HepG2 (cell line): ENCODE data around the gene TCF19. TPM values are rescaled to one million over a fixed set of nuclear protein-coding genes. Genes with fewer than 3 reads are reported as not detected.

Source experiments
- HOXA5 ChIP-seq: sonication (generic); formaldehyde crosslinking; IDR thresholded peaks from 2 replicates; pipeline ENCODE4 v1.4.0; 2020; ENCODE audit warnings: missing genetic modification reagents
- MATR3 ChIP-seq: sonication (generic); formaldehyde crosslinking; IDR thresholded peaks from 2 replicates; pipeline ENCODE4 v1.4.0; 2020; ENCODE audit warnings: missing genetic modification reagents
- MTF2 ChIP-seq: sonication (generic); formaldehyde crosslinking; IDR thresholded peaks from 2 replicates; pipeline ENCODE4 v1.5.0; 2020; ENCODE audit warnings: missing genetic modification reagents, borderline replicate concordance
- NFATC3 ChIP-seq: sonication (generic); formaldehyde crosslinking; IDR thresholded peaks from 2 replicates; pipeline ENCODE4 v1.5.1; 2020; ENCODE audit warnings: mild to moderate bottlenecking, missing genetic modification reagents
- NFE2L1 ChIP-seq: sonication (generic); formaldehyde crosslinking; IDR thresholded peaks from 2 replicates; pipeline ENCODE4 v1.4.0; 2020; ENCODE audit warnings: missing genetic modification reagents, mild to moderate bottlenecking, borderline replicate concordance
- NFKB2 ChIP-seq: sonication (generic); formaldehyde crosslinking; IDR thresholded peaks from 2 replicates; pipeline ENCODE4 v1.4.0; 2020; ENCODE audit warnings: missing genetic modification reagents, borderline replicate concordance
- PRMT3 ChIP-seq: sonication (generic); formaldehyde crosslinking; IDR thresholded peaks from 2 replicates; pipeline ENCODE4 v1.8.1; 2022; ENCODE audit warnings: low read depth, mild to moderate bottlenecking, moderate library complexity, missing genetic modification reagents, borderline replicate concordance
- RFX3 ChIP-seq: IDR thresholded peaks from 2 replicates; pipeline ENCODE4 v1.6.1; 2016; ENCODE audit warnings: missing biosample characterization, missing genetic modification reagents
- SATB2 ChIP-seq: sonication (generic); formaldehyde crosslinking; IDR thresholded peaks from 2 replicates; pipeline ENCODE4 v1.5.0; 2020; ENCODE audit warnings: missing genetic modification reagents
- SKI ChIP-seq: fragments of 450-650 bp; IDR thresholded peaks from one replicate; pipeline ENCODE4 v1.6.1; 2018; ENCODE audit warnings: mild to moderate bottlenecking; ENCODE audit not compliant: partially characterized antibody
- THYN1 ChIP-seq: sonication (generic); formaldehyde crosslinking; IDR thresholded peaks from 2 replicates; pipeline ENCODE4 v1.8.1; 2023; ENCODE audit warnings: low read depth, mild to moderate bottlenecking, moderate library complexity, missing genetic modification reagents, borderline replicate concordance
- ZNF101 ChIP-seq: sonication (generic); formaldehyde crosslinking; IDR thresholded peaks from 2 replicates; pipeline ENCODE4 v1.4.0; 2020; ENCODE audit warnings: mild to moderate bottlenecking, low read depth, missing genetic modification reagents, borderline replicate concordance
- ZNF124 ChIP-seq: sonication (generic); formaldehyde crosslinking; IDR thresholded peaks from 2 replicates; pipeline ENCODE4 v1.4.0; 2020; ENCODE audit warnings: missing genetic modification reagents
- ZNF431 ChIP-seq: sonication (generic); formaldehyde crosslinking; IDR thresholded peaks from 2 replicates; pipeline ENCODE4 v1.9.0; 2022; ENCODE audit warnings: missing genetic modification reagents, low read depth, mild to moderate bottlenecking, borderline replicate concordance
- ZNF460 ChIP-seq: sonication (generic); formaldehyde crosslinking; IDR thresholded peaks from 2 replicates; pipeline ENCODE4 v1.5.1; 2020; ENCODE audit warnings: missing genetic modification reagents, mild to moderate bottlenecking, borderline replicate concordance
- ZNF543 ChIP-seq: sonication (generic); formaldehyde crosslinking; IDR thresholded peaks from 2 replicates; pipeline ENCODE4 v1.4.0; 2020; ENCODE audit warnings: mild to moderate bottlenecking, missing genetic modification reagents
- ZNF547 ChIP-seq: sonication (generic); formaldehyde crosslinking; IDR thresholded peaks from 2 replicates; pipeline ENCODE4 v1.5.1; 2020; ENCODE audit warnings: mild to moderate bottlenecking, missing genetic modification reagents
- polyA plus RNA-seq, 8 experiments: library from polyadenylated mRNA; depleted of rRNA in 3 of 8; stranded (reverse) in 7 of 8; unstranded in 1 of 8; fragments of >200 nt; fragmentation: Illumina TruSeq in 4 of 8; extraction: Trizol in 4 of 8; gene quantifications; 2 replicates each; pipeline versions ENCODE4 v1.2.1 to v1.2.3, GENCODE V29; 2011 to 2016; ENCODE audit warnings: low read depth in 4 of 8, missing spikeins in 1 of 8, mixed read lengths in 1 of 8; ENCODE audit not compliant: insufficient read depth in 1 of 8
- total RNA-seq, 5 experiments: library from RNA; depleted of rRNA; stranded (reverse); fragments of >200 nt; fragmentation: Illumina TruSeq; extraction: Trizol; gene quantifications; 2 replicates each; pipeline ENCODE4 v1.2.3, GENCODE V29; 2016; ENCODE audit warnings: low read depth in 1 of 5
- TF ChIP-seq, protein P1 (sequence below): IDR thresholded peaks from 2 replicates; pipeline ENCODE4 v1.6.1; 2016; ENCODE audit warnings: mild to moderate bottlenecking, missing biosample characterization, missing genetic modification reagents
- TF ChIP-seq, protein P2 (sequence below): sonication (generic); formaldehyde crosslinking; IDR thresholded peaks from one replicate; pipeline ENCODE4 v1.5.1; 2020; ENCODE audit warnings: mild to moderate bottlenecking, missing genetic modification reagents; ENCODE audit errors: not compliant biosample characterization

The TCF19 gene
- total and polyA plus RNA-seq, 2 of the 13 experiments (the other 11 are each of a cell fraction or from before 2014, with no cell fraction given): 4.9 to 22.2 TPM

DNA sequence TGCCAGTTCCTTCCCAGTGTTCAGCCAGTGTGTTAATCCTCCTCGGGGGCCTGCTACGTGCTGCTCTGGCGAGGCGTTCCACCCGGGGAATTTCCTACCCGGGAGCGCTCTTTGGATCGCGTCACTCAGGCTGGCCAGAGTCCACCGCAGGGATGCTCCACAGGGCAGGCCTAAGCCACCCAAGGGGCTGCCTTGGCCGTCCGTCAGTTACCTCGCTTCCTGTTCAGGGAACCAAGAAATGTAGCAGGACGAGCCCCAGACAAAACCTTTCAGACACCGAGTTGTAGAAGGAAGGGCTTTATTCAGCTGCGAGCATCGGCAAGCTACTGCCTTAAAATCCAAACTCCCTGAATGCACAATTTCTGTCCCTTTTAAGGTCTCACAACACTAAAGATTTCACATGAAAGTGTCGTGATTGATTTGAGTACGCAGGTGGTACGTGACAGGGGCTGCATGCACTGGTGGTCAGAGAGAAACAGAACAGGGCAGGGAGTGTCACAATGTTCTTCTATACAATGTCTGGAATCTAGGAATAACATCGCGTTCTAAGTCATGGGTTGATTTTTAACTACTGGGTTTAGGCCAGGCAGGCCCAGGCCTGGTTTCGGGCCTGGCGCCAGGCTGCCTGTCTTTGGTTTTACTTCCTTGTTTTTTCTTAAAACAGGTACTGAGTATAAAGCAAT, 27.8 kb downstream of the TCF19 start (continued):
- 0 out of 2 replicates have a peak, but pooled peaks have one; percentile 34 for TF ChIP-seq THYN1 (CRISPR knock-in tag)
- no peak for TF ChIP-seq SATB2 (CRISPR knock-in tag)
- no peak for TF ChIP-seq RFX3 (CRISPR knock-in tag)
- peak; percentile 29 for TF ChIP-seq ZNF124
- TF ChIP-seq NFKB2: no peak; the same call in 1 of the 2 replicates
- TF ChIP-seq NFATC3 (CRISPR knock-in tag): no peak
- TF ChIP-seq PRMT3 (CRISPR knock-in tag): no peak
- peak; percentile 84; the same call in 1 of the 2 replicates for TF ChIP-seq MTF2 (CRISPR knock-in tag)
- TF ChIP-seq ZNF547 (CRISPR knock-in tag): 0 out of 2 replicates have a peak, but pooled peaks have one; percentile 69
- no peak; the same call in 1 of the 2 replicates for TF ChIP-seq HOXA5 (CRISPR knock-in tag)
- TF ChIP-seq ZNF101: peak; percentile 57; the same call in 1 of the 2 replicates
- TF ChIP-seq, protein P1, sequence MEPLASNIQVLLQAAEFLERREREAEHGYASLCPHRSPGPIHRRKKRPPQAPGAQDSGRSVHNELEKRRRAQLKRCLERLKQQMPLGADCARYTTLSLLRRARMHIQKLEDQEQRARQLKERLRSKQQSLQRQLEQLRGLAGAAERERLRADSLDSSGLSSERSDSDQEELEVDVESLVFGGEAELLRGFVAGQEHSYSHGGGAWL: 0 out of 2 replicates have a peak, but pooled peaks have one; percentile 41
- TF ChIP-seq ZNF460 (CRISPR knock-in tag): no peak
- TF ChIP-seq, protein P2, sequence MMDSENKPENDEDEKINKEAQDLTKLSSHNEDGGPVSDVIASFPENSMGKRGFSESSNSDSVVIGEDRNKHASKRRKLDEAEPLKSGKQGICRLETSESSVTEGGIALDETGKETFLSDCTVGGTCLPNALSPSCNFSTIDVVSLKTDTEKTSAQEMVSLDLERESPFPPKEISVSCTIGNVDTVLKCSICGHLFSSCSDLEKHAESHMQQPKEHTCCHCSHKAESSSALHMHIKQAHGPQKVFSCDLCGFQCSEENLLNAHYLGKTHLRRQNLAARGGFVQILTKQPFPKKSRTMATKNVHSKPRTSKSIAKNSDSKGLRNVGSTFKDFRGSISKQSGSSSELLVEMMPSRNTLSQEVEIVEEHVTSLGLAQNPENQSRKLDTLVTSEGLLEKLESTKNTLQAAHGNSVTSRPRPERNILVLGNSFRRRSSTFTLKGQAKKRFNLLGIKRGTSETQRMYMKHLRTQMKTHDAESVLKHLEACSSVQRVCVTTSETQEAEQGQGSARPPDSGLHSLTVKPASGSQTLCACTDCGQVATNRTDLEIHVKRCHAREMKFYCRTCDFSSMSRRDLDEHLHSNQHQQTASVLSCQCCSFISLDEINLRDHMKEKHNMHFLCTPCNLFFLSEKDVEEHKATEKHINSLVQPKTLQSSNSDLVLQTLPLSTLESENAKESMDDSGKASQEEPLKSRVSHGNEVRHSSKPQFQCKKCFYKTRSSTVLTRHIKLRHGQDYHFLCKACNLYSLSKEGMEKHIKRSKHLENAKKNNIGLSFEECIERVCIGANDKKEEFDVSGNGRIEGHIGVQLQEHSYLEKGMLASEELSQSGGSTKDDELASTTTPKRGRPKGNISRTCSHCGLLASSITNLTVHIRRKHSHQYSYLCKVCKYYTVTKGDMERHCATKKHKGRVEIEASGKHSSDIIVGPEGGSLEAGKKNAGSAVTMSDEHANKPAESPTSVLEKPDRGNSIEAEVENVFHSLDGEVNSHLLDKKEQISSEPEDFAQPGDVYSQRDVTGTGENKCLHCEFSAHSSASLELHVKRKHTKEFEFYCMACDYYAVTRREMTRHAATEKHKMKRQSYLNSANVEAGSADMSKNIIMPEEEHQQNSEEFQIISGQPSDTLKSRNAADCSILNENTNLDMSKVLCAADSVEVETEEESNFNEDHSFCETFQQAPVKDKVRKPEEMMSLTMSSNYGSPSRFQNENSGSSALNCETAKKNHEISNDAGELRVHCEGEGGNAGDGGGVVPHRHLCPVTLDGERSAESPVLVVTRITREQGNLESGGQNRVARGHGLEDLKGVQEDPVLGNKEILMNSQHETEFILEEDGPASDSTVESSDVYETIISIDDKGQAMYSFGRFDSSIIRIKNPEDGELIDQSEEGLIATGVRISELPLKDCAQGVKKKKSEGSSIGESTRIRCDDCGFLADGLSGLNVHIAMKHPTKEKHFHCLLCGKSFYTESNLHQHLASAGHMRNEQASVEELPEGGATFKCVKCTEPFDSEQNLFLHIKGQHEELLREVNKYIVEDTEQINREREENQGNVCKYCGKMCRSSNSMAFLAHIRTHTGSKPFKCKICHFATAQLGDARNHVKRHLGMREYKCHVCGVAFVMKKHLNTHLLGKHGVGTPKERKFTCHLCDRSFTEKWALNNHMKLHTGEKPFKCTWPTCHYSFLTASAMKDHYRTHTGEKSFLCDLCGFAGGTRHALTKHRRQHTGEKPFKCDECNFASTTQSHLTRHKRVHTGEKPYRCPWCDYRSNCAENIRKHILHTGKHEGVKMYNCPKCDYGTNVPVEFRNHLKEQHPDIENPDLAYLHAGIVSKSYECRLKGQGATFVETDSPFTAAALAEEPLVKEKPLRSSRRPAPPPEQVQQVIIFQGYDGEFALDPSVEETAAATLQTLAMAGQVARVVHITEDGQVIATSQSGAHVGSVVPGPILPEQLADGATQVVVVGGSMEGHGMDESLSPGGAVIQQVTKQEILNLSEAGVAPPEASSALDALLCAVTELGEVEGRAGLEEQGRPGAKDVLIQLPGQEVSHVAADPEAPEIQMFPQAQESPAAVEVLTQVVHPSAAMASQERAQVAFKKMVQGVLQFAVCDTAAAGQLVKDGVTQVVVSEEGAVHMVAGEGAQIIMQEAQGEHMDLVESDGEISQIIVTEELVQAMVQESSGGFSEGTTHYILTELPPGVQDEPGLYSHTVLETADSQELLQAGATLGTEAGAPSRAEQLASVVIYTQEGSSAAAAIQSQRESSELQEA (CRISPR knock-in tag): peak; percentile 36
- TF ChIP-seq NFE2L1 (CRISPR knock-in tag): no peak
- TF ChIP-seq MATR3 (CRISPR knock-in tag): no peak
- no peak for TF ChIP-seq ZNF431 (CRISPR knock-in tag)
- peak; percentile 75; the same call in 1 of the 2 replicates for TF ChIP-seq ZNF543 (CRISPR knock-in tag)
- no peak for TF ChIP-seq SKI
